B cell (primary cell): ENCODE results near the gene ARMC12. TPM values are rescaled to one million over a fixed set of nuclear protein-coding genes. Genes with fewer than 3 reads are reported as not detected.

ENCODE experiments used
- ATAC-seq: fragments of 200-7000 bp; cut with Tn5 transposase; one replicate; pipeline ENCODE4 v1.10.0; 2021; ENCODE audit warnings: low read depth, mild to moderate bottlenecking, moderate number of reproducible peaks, moderate library complexity
- CTCF ChIA-PET: fragments of 350-600 bp; sonication (Branson Sonifier 250); formaldehyde crosslinking; loops from one replicate; lab custom pipeline; 2021; ENCODE audit warnings: antibody characterized with exemption, inconsistent platforms; lab: Charles Lee
- POLR2A ChIA-PET: fragments of 350-600 bp; sonication (Branson Sonifier 250); formaldehyde crosslinking; loops from one replicate; lab custom pipeline; 2021; ENCODE audit warnings: antibody characterized with exemption; lab: Charles Lee
- DNase-seq: peaks from one replicate; pipeline ENCODE4 v3.0.0; 2013
- H2AFZ ChIP-seq: 2 replicates; pipeline ENCODE4 v1.6.1; 2012; ENCODE audit warnings: mild to moderate bottlenecking, low read depth, low read length; ENCODE audit not compliant: insufficient read depth, poor library complexity, severe bottlenecking
- H3K27ac ChIP-seq, 2 donors: 1 replicate in 1 of 2; 2 replicates in 1 of 2; pipeline ENCODE4 v1.5.1; 2012 to 2013; ENCODE audit warnings: low read length in 2 of 2, mild to moderate bottlenecking in 2 of 2, moderate library complexity in 1 of 2
- H3K27me3 ChIP-seq, 4 experiments: fragments of 200-600 bp in 1 of 4; sonication (generic) in 1 of 4; replicated peaks in 1 of 4; 1 replicate in 2 of 4; 2 replicates in 2 of 4; pipeline versions ENCODE4 v1.6.1 to v1.7.0; 2013 to 2016; ENCODE audit warnings: low read length in 3 of 4, mild to moderate bottlenecking in 2 of 4, mixed read lengths in 1 of 4, moderate library complexity in 1 of 4; ENCODE audit not compliant: insufficient read depth in 4 of 4, control insufficient read depth in 3 of 4; ENCODE audit errors: control extremely low read depth in 1 of 4
- H3K36me3 ChIP-seq, 2 experiments: replicated peaks in 1 of 2; 1 replicate in 1 of 2; 2 replicates in 1 of 2; pipeline versions ENCODE4 v1.6.1 to v1.7.1; 2013; ENCODE audit warnings: low read length in 1 of 2; ENCODE audit not compliant: insufficient read depth in 2 of 2, control insufficient read depth in 1 of 2; ENCODE audit errors: control extremely low read depth in 1 of 2, extremely low read depth in 1 of 2
- H3K4me1 ChIP-seq, 2 donors: fragments of 200-600 bp in 1 of 2; sonication (generic) in 1 of 2; 1 replicate in 1 of 2; 2 replicates in 1 of 2; pipeline versions ENCODE4 v1.5.1 to v1.6.1; 2013 to 2017; ENCODE audit warnings: low read length in 2 of 2; ENCODE audit not compliant: control insufficient read depth in 2 of 2, insufficient read depth in 2 of 2
- H3K4me2 ChIP-seq: replicated peaks from 2 replicates; pipeline ENCODE3; 2012; ENCODE audit warnings: mild to moderate bottlenecking, low read depth, low read length; ENCODE audit not compliant: poor library complexity, severe bottlenecking
- H3K4me3 ChIP-seq, 5 experiments: fragments of 200-600 bp in 1 of 5; sonication (generic) in 1 of 5; 1 replicate in 3 of 5; 2 replicates in 2 of 5; pipeline versions ENCODE4 v1.5.1 to v1.7.0; 2011 to 2016; ENCODE audit warnings: low read length in 4 of 5, mild to moderate bottlenecking in 4 of 5, low read depth in 2 of 5, control low read depth in 1 of 5, moderate library complexity in 1 of 5; ENCODE audit not compliant: insufficient read depth in 1 of 5; ENCODE audit errors: control extremely low read depth in 1 of 5, extremely low read depth in 1 of 5
- H3K79me2 ChIP-seq: fragments of 200-600 bp; sonication (generic); one replicate; pipeline ENCODE4 v1.6.0; 2016; ENCODE audit warnings: low read length; ENCODE audit not compliant: control insufficient read depth, insufficient read depth
- H3K9ac ChIP-seq: fragments of 200-600 bp; sonication (generic); 2 replicates; pipeline ENCODE4 v1.6.1; 2017; ENCODE audit warnings: mild to moderate bottlenecking, low read length, moderate library complexity
- H3K9me3 ChIP-seq, 3 donors: one replicate each; pipeline versions ENCODE4 v1.6.1 to v1.7.1; 2013; ENCODE audit warnings: low read length in 2 of 3; ENCODE audit not compliant: control insufficient read depth in 2 of 3, insufficient read depth in 1 of 3; ENCODE audit errors: control extremely low read depth in 1 of 3
- H4K20me1 ChIP-seq: 2 replicates; pipeline ENCODE4 v1.6.0; 2012; ENCODE audit warnings: mild to moderate bottlenecking, low read length; ENCODE audit not compliant: insufficient read depth, control insufficient read depth, poor library complexity, severe bottlenecking
- H3K27ac Mint-ChIP-seq: one replicate; pipeline ENCODE4 v1.8.0; 2021; ENCODE audit warnings: mixed read lengths
- H3K27me3 Mint-ChIP-seq: one replicate; pipeline ENCODE4 v1.8.0; 2021; ENCODE audit warnings: mixed read lengths
- H3K4me1 Mint-ChIP-seq: one replicate; pipeline ENCODE4 v1.8.0; 2021; ENCODE audit warnings: mixed read lengths
- H3K4me3 Mint-ChIP-seq: one replicate; pipeline ENCODE4 v1.8.0; 2021; ENCODE audit warnings: mixed read lengths
- H3K9me3 Mint-ChIP-seq: one replicate; pipeline ENCODE4 v1.8.0; 2022; ENCODE audit warnings: mixed read lengths; ENCODE audit not compliant: insufficient read depth
- EZH2 ChIP-seq: IDR thresholded peaks from 2 replicates; pipeline ENCODE4 v1.6.1; 2012; ENCODE audit warnings: borderline replicate concordance, low read depth, mild to moderate bottlenecking, moderate library complexity, low read length; ENCODE audit not compliant: insufficient read depth, poor library complexity, severe bottlenecking
- WGBS: methylation state at CpG from one replicate; pipeline ENCODE4 v1.1.5; 2013; ENCODE audit warnings: missing lambda C conversion rate; ENCODE audit not compliant: insufficient coverage; 5-methylcytosine and 5-hydroxymethylcytosine counted together
- intact Hi-C: fragments of 100-400 bp; cut with micrococcal nuclease; formaldehyde crosslinking; loops from one replicate; pipeline ENCODE4 v1.10.0; 2022
- polyA plus RNA-seq: library from polyadenylated mRNA; depleted of rRNA; stranded (reverse); fragments of >200 nt; gene quantifications from 2 replicates; pipeline ENCODE4 v1.2.3, GENCODE V29; 2012
- total RNA-seq, 2 donors: library from RNA; stranded (reverse); fragments of 120-200 nt in 1 of 2; gene quantifications; 1 replicate in 1 of 2; 2 replicates in 1 of 2; pipeline versions ENCODE4 v1.2.3 to v1.2.4, GENCODE V29; 2013 to 2022
- TF ChIP-seq, protein P1 (sequence below): fragments of 200-600 bp; IDR thresholded peaks from one replicate; pipeline ENCODE4 v1.8.0; 2022; ENCODE audit warnings: antibody characterized with exemption, mild to moderate bottlenecking

ARMC12 gene
- total and polyA plus RNA-seq, 2 donors (not counting 1 experiment from before 2014, with no cell fraction given) = 0.52 to 2.8 TPM

DNA sequence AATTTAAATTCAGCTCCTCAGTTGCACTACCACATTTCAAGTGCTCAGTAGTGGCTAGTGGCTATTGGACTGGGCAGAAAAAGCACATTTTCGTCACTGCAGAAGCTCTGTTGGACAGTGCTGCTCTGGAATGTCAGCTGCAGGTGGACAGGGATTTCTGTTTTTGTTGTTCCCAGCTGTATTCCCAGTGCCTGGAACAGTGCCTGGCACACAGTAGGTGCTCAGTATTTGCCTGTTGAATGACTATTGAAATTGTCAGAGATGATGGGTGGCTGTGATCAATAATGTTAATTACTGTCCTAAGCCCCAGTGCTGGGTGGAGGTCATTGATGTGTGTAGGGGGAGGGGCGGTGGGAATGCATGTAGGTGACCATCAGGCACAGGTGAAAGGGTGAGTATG is 49.4 kb downstream of the ARMC12 start:
- Histone ChIP-seq H3K79me2 (no peaks in the 10 kb centered on the region), H3K9me3 (peaks cover 0 to 12% (median 0%) of the 10 kb centered on the region in 3 donors), H3K9ac (no peak overlapping the region), H3K4me1 (peaks cover 0 to 4% of the 10 kb centered on the region in 2 donors), H4K20me1 (no peaks in the 10 kb centered on the region), H2AFZ (no peak overlapping the region), H3K27me3 (peaks cover 0 to 20% (median 14%) of the 10 kb centered on the region in 4 experiments), H3K4me2 (no peak overlapping the region), H3K27ac (no peak overlapping the region), H3K36me3 (no peaks in the 10 kb centered on the region), H3K4me3 (no peak overlapping the region)
- Mint-ChIP-seq H3K4me1 (no peaks in the 10 kb centered on the region), H3K27me3 (peaks cover 58% of the 10 kb centered on the region), H3K4me3 (no peak overlapping the region), H3K27ac (no peak overlapping the region), H3K9me3 (no peaks in the 10 kb centered on the region)
- POLR2A ChIA-PET = no interaction called here
- DNase-seq (no peak), ATAC-seq (no peak)
- CTCF ChIA-PET = interaction anchor here (1.1 kb wide), 1 partner anchor 262 kb away, joined by 3 read pairs; no protein-coding TSS in a partner anchor
- intact Hi-C loops = no loop called here
- 100% methylated on average over 2 of the region's 2 CpGs for WGBS
- TF ChIP-seq, protein P1, sequence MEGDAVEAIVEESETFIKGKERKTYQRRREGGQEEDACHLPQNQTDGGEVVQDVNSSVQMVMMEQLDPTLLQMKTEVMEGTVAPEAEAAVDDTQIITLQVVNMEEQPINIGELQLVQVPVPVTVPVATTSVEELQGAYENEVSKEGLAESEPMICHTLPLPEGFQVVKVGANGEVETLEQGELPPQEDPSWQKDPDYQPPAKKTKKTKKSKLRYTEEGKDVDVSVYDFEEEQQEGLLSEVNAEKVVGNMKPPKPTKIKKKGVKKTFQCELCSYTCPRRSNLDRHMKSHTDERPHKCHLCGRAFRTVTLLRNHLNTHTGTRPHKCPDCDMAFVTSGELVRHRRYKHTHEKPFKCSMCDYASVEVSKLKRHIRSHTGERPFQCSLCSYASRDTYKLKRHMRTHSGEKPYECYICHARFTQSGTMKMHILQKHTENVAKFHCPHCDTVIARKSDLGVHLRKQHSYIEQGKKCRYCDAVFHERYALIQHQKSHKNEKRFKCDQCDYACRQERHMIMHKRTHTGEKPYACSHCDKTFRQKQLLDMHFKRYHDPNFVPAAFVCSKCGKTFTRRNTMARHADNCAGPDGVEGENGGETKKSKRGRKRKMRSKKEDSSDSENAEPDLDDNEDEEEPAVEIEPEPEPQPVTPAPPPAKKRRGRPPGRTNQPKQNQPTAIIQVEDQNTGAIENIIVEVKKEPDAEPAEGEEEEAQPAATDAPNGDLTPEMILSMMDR = no peak
- TF ChIP-seq EZH2 = no peak

- H3K27ac ChIP-seq = no peak overlapping the region
- no peaks in the 10 kb centered on the region for H3K36me3 ChIP-seq
- Mint-ChIP-seq H3K4me3 (no peak overlapping the region), H3K4me1 (no peaks in the 10 kb centered on the region), H3K9me3 (no peaks in the 10 kb centered on the region), H3K27ac (no peak overlapping the region), H3K27me3 (peaks cover 55% of the 10 kb centered on the region)
- 66% methylated on average over 25 of the region's 25 CpGs for WGBS
- H2AFZ ChIP-seq = no peak overlapping the region
- TF ChIP-seq EZH2 = no peak
- TF ChIP-seq, protein P1 = no peak
- ChIA-PET POLR2A (no interaction called here), CTCF (interaction anchor here (1.1 kb wide), 1 partner anchor 262 kb away, joined by 3 read pairs; no protein-coding TSS in a partner anchor)
- no peak overlapping the region for H3K9ac ChIP-seq
- peaks cover 0 to 4% of the 10 kb centered on the region in 2 donors for H3K4me1 ChIP-seq
- ATAC-seq (no peak), DNase-seq (no peak)
- H3K79me2 ChIP-seq = no peaks in the 10 kb centered on the region
- intact Hi-C loops = no loop called here
- H3K9me3 ChIP-seq = peaks cover 0 to 12% (median 0%) of the 10 kb centered on the region in 3 donors
- peaks cover 0 to 20% (median 14%) of the 10 kb centered on the region in 4 experiments for H3K27me3 ChIP-seq
- no peak overlapping the region for H3K4me3 ChIP-seq
- H4K20me1 ChIP-seq = no peaks in the 10 kb centered on the region
- H3K4me2 ChIP-seq = no peak overlapping the region
Measured at GRCh38 chr6:35786810-35787209, 50.0 kb downstream of the ARMC12 start.
